GM18519 (cell line): ENCODE measurements around the gene NANS.
"Not testable (repeated sequence)": the region's sequence is repeated elsewhere in the genome, so short reads cannot be mapped to it uniquely, and the experiment has no call there.

Source experiments
- ATAC-seq: cut with Tn5 transposase; IDR thresholded peaks from one replicate; pipeline ENCODE4 v1.9.1; 2021; ENCODE audit warnings: mild to moderate bottlenecking, moderate library complexity; ENCODE audit not compliant: unreplicated experiment, low FRiP score

The NANS gene

GRCh38 chr9:98074115-98074990 is 17.8 kb downstream of the NANS start:
- ATAC-seq: no peak

- ATAC-seq: no peak
Observed at GRCh38 chr9:98075332-98075805, 18.8 kb downstream of the NANS start.

- not testable (repeated sequence) for ATAC-seq
Observed at GRCh38 chr9:98076514-98076890, 20.0 kb downstream of the NANS start.

GRCh38 chr9:98078895-98079294 is 22.4 kb downstream of the NANS start:
- no peak for ATAC-seq

- no peak for ATAC-seq
Observed at GRCh38 chr9:98080326-98080725, 23.8 kb downstream of the NANS start.

GRCh38 chr9:98080780-98081179 is 24.2 kb downstream of the NANS start:
- no peak for ATAC-seq

- no peak for ATAC-seq
Observed at GRCh38 chr9:98081477-98082219, 25.1 kb downstream of the NANS start.

GRCh38 chr9:98083061-98083501 is 26.5 kb downstream of the NANS start:
- no peak for ATAC-seq

- ATAC-seq: no peak
Observed at GRCh38 chr9:98083566-98084183, 27.1 kb downstream of the NANS start.

- no peak for ATAC-seq
Observed at GRCh38 chr9:98084396-98084795, 27.9 kb downstream of the NANS start.

- ATAC-seq: no peak
Observed at GRCh38 chr9:98085058-98085457, 28.5 kb downstream of the NANS start.

GRCh38 chr9:98085944-98086343 is 29.4 kb downstream of the NANS start:
- ATAC-seq: no peak

GRCh38 chr9:98086461-98086860 is 29.9 kb downstream of the NANS start:
- no peak for ATAC-seq

GRCh38 chr9:98087420-98088354 is 31.2 kb downstream of the NANS start:
- ATAC-seq: no peak

GRCh38 chr9:98090674-98091073 is 34.1 kb downstream of the NANS start:
- ATAC-seq: not testable (repeated sequence)

- no peak for ATAC-seq
Observed at GRCh38 chr9:98091735-98092612, 35.4 kb downstream of the NANS start.

- ATAC-seq: no peak
Observed at GRCh38 chr9:98092613-98092931, 36.0 kb downstream of the NANS start.

- no peak for ATAC-seq
Observed at GRCh38 chr9:98094316-98094715, 37.8 kb downstream of the NANS start.

- no peak for ATAC-seq
Observed at GRCh38 chr9:98094851-98095250, 38.3 kb downstream of the NANS start.
